Stimulated activated CD4-positive, alpha-beta T cell treated with anti-CD3 and anti-CD28 coated beads, Interleukin-1b, Interleukin-23, amount 100 ng/mL, for 1 hour (primary cell): ENCODE measurements around the gene FABP2.
"Not testable (repeated sequence)": the region's sequence is repeated elsewhere in the genome, so short reads cannot be mapped to it uniquely, and the experiment has no call there.

ENCODE experiments used
- DNase-seq, 2 donors: peaks; one replicate each; pipeline ENCODE4 v3.0.0-alpha.2; 2020; ENCODE audit warnings: low read depth in 2 of 2

The FABP2 gene

DNA sequence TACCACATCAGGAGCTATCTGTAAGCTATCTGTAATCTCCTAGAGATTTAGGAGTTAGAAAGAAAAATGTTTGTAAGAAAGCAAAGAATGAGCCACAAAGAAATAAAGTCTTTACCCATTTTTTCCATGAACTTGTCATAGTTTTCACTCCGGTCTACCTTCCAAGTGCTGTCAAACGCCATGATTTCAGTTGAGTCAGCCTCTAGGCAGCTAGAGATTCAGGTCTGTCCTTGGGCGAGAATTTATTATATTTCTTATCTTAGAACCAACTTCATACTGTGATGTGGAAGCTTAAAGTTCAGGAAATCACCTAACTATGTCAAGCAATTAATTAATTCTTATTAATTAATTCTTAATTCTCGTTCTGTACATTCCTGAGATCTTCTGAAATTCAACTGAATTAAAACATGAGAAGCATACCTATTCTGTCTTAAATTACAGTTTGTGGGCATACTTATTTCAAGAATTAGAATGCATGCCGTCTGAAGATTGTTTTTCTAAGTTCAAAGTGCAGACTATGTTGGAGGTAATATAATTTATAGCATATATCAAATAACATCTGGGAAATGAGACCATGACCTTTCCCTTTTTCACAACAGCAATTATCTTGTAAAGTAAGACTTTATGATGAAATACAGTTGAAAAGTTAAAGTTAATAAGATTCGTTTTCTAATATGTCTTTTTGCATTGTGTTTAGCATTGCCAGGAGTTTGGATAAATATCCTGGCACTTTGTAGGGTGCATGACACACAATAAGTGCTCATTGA is at the start of gene FABP2:
Gene FABP2 (minus strand): TSS at position 218 of the 767 bp plus-strand sequence. CDS start 36 bp downstream, at position 182.
- DNase-seq, result no peak

DNA sequence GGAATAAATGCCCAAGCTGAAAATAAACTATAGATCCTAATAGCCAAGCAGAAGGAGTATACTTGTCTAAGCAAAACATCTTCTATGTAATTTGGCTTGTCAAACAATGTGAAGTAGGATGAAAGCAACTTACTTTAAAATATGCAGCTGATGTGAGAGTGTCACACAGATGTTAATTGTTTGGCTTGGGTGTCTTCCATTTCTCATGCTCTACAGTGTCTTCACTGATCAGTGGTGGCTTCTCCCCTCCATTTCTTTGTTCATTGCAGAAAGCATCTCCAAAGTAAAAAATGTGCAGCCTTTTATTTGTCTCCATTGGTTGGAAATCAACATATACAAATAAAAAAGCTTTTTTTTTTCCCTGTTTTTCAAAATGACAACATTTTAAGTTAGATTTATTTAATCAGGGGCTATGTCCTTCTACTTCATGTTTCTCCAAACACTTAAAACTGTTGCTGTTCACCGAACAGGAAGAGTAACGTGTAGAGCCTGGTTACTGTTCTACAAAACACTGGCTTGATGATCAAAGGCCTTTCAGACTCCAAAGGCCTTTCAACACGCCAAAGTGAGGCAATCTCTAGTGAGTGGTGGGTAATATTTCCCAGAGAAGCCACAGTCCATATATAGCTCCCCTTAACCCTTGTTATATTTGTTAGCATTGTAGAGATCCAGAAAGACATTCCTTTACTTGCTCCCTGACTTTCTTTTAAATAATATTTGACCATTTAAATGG is 49.2 kb upstream of the FABP2 start:
- not testable (repeated sequence) for DNase-seq

DNA sequence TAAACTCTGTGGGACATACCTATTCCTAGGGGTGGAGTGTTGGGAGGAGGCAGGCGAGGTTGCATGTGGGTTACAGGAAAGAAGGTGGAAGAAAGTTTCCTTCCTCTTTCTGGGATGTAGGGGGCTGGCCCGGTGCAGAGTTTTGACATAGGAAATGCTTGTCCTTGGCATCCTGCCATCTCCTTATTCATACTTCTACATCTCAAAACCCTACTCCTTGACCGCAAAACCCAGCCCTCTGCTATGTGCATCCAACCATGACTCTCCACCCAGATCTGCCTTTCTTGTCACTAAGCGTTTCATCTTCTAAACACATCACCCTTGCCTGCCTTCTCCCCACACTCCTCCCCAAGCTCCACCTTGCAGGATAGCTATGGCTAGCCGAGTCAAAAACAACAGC is 48.5 kb upstream of the FABP2 start:
- DNase-seq, result not testable (repeated sequence)

DNA sequence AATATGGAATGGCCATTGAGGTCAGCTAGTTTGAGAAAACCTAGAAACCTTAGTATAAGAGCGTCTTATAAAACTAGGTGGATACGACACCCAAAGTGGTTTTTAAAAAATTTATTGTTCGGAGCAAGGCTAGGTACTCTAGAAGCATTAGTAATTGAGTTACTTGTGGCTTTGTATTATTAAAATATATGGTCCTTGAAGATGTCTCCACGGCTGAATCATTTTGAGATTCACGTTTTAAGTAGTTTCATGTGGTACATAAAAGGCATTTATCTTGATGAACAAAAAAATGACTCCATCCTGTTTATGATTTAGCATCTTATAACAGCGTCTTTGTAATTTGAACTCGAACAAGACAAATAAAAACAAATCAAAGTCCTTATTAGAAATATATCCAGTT is 44.9 kb upstream of the FABP2 start:
- DNase-seq, result not testable (repeated sequence)

DNA sequence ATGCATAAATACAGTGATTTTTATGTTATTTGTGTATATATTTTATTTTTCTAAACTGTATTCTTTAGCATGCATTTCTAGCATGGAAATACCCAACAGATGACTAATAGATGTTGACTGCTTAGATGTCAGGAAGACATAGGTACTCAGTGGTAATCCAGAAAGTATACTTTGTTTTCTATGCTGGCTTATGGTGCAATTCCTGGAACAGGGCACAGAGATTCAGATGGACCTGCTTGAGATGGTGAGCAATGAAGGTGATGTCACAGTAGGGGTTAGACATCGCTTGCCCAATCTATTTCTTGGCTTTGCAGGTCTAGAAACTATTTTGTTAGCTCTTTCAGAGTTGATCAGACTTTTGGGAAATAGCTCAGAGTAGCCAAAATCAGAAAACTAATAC is 42.3 kb upstream of the FABP2 start:
- DNase-seq, result not testable (repeated sequence)

DNA sequence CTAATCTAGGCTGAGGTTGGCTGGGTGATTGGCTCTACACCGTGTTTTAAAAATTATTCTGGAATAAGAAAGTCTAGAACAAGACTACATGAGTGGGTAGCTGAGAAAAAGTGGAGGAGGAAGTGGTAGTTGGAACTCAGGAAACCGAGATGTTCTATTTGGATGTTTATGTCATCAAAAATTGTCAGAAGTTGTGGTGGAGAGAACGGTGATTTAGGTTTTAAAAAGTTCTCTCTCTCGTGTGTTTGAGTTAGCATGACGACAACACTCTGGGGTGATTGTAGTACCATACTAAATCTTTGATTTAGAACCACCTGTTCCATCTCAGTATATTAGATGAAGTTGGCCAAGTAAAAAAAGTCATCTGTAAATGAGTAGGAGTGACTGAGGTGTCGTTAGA is 41.4 kb upstream of the FABP2 start:
- not testable (repeated sequence) for DNase-seq

DNA sequence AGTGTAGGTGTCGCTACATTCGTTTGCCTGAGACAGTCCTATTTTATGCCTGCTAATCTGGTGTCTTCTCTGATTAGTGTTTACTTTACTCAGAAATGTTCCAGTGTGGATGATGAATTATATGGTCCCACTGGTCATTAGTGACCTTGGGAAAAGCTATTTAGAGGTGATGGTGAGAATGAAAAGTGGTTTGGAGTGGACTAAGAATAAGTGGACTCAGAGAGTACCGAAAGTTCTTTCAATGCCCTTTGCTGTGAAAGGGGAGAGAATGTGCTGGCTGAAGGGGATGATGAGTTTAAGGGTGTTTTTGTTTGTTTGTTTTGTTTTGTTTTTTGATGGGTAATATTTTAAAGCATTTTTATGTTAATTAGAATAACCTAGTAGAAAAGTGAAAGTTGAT is 40.5 kb upstream of the FABP2 start:
- DNase-seq, result not testable (repeated sequence)

DNA sequence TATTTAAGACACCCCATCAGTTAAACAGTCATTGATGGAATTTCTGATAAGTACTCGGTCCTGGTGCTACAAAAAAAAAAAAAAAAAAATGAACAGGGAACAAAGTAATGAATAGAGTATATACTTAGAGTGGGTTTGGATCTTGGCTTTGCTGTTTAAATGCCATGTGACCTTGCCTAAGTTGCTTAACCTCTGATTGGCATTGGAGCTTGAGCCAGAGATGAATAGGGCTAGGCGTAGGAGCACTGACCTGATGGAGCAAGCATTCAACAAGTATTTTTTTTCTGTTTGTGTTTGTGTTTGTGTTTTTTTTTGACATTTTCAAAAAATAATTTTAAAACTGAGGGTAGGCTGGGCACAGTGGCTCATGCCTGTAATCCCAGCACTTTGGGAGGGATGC is 37.9 kb upstream of the FABP2 start:
- DNase-seq, result not testable (repeated sequence)

DNA sequence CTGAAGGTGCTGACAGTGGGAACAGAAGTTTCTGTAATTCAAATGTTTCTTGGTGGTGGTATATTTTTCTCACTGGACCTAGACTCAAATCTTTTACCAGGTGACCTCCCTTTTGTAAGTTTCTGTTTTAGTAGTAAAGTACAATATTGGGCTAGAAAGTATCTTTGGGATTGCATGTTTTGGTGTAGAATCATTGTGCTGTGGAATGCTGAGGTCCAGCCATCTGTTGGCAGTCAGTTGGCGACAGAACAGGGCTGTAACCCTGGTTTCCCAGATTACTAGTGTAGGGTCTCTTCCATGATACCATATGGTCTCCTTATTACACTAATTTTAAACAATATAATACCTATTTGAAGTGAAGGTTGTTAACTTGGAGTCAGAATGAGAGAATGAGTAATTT is 34.9 kb upstream of the FABP2 start:
- DNase-seq, result not testable (repeated sequence)

DNA sequence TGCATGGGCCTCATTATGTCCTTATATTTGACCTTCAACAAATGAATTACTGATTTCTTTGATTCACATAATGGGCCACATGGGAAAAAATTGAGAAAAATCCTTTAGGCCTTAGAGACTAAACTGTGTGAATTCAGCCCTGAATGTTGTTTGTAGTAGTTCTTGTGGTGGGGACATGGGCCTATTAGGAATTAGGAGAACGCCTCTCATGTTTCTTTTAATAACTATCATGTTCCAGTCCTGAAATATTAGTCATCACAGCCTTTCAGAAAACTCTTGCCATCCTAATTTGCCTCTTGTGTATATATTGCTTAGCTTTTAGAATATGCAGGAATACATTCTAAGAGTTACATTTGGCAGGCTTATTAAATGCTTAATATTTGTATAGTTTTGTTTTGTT is 34.1 kb upstream of the FABP2 start:
- not testable (repeated sequence) for DNase-seq

DNA sequence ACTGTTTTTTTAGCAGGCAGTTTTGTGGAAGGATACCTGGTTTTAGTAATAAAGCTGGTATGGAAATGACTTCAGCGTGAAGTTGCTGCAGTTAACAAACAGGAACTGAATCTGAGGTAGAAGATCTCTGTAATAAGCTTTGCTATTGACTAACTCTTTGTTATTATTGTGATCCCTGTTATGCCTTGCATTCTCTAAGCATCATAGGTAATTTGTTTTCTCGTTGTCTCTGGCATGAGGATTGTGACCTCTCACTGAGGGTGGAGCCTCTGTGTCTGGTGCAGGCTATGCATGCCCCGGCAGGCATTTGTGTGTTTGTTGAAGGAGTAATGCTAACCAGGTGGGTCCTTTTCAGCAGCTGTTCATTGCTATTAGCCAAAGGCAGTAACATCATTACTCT is 31.4 kb upstream of the FABP2 start:
- not testable (repeated sequence) for DNase-seq

DNA sequence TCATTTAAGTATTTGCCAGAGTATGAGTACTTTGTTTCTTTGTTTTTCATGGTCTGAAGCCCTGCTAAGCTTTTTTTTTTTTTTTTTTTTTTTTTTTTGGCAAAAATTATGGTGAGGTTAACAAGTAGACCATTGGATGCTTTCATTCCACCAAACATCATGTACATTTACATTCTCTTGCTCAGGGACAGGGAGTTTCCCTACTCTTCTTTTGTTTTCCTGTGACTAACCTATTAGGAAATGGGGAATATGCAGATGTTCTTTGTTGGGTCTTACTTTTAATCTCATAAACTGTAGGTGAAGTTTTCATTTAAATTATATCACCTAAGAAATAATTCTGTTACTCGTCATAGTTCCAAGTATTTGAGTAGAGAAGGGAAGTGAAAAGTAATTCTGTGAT is 26.2 kb upstream of the FABP2 start:
- DNase-seq, result not testable (repeated sequence)

DNA sequence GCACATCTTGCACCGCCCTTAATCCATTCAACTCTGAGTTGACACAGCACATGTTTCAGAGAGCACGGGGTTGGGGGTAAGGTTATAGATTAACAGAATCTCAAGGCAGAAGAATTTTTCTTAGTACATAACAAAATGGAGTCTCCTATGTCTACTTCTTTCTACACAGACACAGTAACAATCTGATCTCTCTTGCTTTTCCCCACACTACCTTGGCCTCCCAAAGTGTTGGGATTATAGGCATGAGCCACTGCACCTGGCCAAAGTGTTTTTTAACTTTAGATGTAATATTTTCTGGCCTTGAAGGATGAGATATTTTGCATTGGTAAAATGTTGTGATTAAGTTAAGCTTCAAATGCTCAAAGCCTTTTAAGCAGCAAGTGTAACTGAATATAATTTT is 21.4 kb upstream of the FABP2 start:
- not testable (repeated sequence) for DNase-seq

DNA sequence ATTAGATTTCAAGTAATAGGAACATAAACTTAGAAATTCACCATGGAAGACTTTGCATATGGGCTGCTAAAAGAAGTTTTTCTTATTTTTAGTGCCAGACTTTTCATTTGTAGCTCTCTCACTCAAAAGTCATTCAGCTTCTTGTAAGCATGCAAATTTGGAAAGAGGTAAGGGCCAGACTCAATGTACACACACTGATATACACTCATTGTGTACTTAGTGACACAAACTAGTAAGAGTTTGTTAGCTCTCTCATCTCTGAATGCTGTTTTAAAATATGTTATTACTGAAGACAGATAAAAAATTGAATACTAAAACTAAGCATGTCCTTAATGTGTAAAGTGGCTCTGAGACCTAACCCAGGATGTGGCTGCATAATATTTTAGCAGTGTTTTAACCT is 18.0 kb upstream of the FABP2 start:
- not testable (repeated sequence) for DNase-seq

DNA sequence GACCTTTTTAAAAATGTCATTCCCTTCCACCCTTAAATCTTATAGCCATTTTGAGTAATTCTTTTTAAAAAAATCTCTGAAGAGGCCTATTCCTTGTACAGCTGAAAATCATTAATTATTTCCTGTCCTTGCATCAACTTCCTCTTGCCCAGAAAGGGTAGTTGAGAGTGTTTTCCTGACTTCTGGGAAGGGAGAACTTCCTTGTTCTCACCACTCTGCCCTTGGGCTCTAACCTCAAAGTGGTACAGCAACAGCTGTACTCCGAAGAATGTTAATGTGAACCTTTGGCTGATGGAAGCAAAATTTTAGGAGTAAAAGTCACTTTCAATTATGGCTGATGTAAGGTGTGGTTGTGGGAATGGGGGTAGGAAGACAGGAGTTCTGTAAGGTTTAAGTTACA is 15.1 kb upstream of the FABP2 start:
- no peak for DNase-seq

DNA sequence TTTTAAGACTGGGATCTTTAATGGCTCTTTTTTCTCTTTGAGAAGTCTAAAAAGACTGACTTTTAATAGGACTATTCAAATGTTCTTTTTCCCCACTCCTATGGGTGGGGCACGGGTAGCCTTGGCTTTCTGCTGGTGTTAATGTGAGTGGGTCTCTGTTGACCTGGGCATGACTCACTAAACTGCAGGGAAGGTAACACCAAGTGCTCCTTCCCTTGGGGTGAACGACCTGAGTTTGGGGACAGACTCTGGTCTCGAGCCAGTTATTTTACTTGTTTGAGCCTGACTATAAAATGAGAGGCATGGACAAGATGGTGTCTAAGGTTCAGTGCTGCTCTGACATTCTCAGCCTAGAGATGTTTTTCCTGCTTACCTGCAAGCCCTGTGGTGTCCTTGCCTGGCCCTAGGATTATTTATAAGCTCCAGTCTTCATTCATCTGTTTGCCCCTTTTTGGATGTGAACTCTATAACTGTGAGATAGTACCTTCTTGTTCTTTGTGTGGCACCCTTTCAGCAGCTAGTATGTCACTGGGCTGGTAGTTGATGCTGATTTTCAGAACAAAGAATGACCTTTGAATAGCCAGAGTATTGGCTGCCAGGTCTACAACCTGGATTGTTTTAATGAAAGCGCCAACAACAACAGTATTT is 14.5 kb upstream of the FABP2 start:
- DNase-seq, result not testable (repeated sequence)

DNA sequence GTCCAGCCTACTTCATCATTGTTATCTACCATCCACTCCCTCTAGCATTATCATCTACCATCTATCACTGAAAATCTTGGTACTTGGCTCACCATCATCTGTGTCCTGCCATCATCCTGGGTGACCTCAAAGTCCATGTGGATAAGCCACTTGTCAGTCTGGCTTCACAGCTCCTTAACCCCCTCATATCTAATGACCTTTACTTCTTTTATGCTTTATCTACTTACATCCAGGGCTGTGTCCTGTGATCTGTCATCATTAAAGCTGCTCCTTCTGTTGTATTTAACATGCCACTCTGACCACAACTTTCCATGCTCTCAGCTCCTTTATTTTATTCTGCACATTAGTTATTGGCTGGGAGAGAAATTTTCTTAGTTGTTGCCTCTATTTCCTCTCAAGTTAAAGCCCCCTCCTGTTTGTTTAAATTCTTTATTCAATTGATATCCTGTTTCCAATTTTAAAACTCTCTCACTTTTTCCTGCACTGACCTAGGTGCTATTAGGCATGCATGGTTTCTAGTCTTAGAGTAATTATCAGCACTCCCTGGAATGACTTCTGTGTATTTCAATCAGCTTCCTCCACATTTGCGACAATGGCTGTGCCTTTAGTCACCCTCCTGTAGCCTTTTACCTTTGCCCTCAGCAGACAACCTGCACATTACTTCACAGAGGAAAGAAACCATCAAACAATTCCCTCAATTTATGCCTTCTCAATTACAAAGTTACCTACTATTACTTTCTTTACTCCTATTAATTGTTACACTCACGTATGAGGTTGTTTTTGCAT is 8.1 kb upstream of the FABP2 start:
- DNase-seq, result no peak

DNA sequence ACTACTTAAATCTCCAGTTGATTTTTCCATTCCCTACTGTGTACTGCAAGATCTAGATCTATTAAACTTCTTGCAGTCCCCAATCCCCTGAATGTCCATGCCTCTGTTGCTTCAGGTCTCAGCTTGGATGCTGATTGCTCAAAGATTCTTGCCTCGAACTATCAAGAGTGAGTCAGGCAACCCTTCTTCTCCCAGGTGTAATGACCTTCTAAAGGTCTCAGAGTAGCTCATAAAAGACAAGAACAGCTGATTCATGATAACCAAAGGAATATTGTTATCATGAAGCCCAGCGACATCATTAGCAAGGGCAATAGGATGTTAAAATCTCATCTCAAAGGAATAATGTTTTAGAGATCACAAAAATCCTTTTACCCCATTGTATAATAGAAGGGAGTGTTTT is 6.8 kb upstream of the FABP2 start:
- no peak for DNase-seq

DNA sequence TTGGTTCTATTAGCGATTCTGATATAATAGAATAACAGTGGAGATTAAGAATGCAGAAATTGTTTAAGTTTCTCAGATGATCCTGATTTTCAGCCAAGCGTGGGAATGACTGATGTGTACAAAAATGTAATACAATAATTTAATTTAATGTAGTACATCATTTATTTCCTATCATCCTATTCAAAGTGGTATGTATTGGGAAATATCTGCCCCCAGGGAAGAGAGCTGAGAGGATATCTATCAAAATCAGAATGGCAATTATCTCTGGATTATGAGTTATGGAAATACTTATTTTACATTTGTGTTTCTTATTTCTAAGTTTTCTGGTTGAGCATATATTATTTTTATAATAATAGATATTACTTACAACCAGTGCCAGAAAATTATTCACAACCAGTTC is 3.9 kb downstream of the FABP2 start:
- DNase-seq, result no peak

DNA sequence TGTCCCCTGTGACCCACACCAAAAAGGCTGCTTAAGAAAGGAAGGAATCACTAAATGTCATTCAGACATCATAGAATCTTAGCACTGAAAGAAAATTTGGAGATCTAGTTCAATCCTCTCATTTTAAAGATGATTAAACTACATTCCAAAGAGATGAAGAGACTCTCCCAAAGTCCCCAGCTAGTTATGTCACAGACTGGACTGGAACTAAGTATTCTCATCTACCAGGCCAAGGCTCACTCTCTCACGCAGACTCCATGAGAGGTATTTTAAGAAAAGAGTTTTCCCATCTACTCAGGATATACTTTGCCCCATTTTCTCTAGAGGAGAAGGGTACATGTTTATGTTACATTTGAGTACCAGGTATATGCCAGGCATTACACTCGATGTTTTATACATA is 6.9 kb downstream of the FABP2 start:
- DNase-seq, result no peak

DNA sequence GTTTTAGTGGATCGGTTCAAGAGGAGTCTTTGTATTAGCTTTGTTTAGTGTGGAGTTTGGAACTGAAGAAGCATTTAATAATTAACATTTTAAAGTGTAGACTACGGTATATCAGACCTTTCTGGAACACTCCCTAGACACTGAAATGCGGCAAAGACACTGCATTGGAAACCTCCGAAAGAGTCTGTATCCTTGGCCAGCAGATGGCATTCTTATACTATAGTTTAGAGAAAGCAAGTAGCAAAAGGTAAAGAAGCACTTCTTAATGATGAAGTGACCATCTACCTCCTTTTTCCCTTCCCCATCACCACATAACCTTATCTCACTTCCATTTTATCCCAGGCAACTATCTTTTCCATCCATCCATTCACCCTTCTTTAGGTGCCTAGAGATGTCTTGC is 7.6 kb downstream of the FABP2 start:
- no peak for DNase-seq

DNA sequence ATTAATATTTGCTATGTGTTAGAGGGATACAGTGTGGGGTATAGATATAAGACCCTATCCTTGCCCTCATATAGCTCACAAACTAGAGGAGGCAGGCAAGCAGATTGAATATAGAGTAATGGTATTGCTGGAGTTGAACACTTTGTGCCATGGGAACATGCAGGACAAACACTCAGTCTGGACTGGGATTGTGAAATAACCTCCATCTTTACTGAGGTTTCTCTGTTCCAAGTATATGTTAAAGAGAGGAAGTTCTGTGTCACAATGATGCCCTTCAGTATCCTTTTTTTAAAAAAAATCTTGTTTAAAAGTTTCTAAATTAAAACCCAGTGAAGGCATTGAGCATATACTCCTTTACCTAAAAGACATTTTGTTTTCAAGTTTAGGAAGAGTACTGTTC is 8.7 kb downstream of the FABP2 start:
- DNase-seq, result no peak
